Femur (tissue), 1 donor: ENCODE measurements around the gene FAM227B.
"Not testable (repeated sequence)": the region's sequence is repeated elsewhere in the genome, so short reads cannot be mapped to it uniquely, and the experiment has no call there.

Source experiments
- DNase-seq: peaks from one replicate; pipeline ENCODE4 v3.0.0-alpha.2; 2017

FAM227B gene, protein sequence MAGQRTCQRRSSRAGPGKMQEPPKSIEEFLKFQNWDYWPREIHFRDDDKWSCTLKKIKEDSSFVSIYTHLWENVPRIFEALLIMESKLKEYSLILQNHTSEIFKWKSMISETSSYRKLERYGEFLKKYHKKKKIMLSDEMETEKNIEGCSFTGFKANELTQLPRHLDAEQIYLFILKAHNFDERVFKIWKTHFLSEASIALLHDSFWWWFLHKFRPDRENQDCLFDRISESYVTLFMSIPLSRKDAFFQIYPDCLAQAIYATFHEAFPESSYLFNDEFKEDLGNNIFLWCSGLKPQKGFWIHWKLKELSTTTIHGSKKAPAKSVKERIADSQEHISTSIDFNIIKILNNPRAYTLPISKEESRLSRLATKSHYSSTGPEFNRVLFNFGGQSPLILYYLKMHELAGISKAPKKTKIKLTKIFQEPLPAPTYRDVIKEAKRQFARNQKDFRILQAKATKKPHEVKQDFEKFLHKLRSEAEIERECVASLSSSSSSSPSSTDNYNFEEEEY

DNA sequence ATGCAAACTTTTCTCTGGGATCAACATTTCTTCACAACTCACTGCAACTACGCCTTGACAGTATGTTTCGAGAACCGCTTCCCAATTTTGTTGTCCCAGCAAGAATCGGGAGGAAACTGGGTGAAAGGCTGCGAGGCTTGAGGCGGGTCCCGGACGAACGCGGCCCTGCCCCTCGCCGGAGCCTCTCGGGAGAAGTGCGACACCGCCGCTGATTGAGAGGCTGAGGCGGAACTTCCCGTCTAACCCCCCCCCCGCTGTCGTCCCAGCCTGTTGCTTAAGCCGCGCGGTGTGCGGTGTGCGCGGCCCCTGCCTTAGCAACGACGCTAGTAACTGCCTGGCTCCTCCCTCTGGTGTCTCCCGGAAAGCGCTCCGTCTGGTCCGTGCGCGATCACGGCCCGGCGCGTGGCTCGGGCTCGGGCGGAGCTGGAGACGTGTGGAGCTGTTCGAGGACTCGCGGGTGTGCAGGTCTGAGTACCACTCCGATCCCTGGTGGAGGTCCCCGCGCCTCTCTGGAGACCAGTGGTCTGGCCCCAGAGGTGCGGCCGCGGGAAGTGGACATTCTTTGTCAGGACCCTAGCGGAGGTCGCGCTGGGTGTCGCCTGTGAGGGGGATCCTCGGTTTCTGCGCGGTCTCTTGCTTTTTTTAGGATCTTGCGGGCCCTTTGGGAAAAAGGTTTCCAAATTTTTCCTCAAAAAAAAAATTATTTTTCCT is at the start of gene FAM227B, which contains the start of gene DTWD1:
FAM227B (minus strand) TSS at position 161 of the 711 bp plus-strand sequence. CDS start 5,647 bp downstream, outside the sequence.
DTWD1 (plus strand) TSS at position 391 of the 711 bp plus-strand sequence. CDS start 4,120 bp downstream, outside the sequence.
- peak; percentile 99 for DNase-seq

GRCh38 chr15:49669288-49669687 is 48.7 kb upstream of the FAM227B start:
- no peak for DNase-seq

- DNase-seq = not testable (repeated sequence)
Measured at GRCh38 chr15:49666486-49666885, 45.9 kb upstream of the FAM227B start.

DNA sequence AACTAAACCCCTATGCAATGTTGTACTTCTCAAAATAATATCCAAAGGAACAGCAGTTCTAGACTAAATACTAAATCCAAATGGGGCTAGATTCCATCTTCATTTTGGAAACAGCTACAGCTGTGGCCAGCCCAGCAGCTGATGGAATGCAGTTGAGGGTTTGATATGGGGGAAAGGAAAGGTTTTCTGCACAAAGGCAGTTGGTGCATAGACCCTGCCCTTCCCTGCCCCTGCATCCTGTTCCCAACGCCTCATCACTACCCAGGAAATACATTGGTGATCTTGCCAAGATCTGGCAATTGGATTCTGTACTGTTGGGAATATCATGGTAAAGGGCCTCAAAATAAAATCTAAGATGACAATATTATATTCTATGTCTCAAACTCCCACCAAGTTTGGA is 44.1 kb upstream of the FAM227B start:
- DNase-seq = no peak

GRCh38 chr15:49656734-49657133 is 36.1 kb upstream of the FAM227B start:
- DNase-seq = no peak

GRCh38 chr15:49652922-49653321 is 32.3 kb upstream of the FAM227B start:
- no peak for DNase-seq

DNA sequence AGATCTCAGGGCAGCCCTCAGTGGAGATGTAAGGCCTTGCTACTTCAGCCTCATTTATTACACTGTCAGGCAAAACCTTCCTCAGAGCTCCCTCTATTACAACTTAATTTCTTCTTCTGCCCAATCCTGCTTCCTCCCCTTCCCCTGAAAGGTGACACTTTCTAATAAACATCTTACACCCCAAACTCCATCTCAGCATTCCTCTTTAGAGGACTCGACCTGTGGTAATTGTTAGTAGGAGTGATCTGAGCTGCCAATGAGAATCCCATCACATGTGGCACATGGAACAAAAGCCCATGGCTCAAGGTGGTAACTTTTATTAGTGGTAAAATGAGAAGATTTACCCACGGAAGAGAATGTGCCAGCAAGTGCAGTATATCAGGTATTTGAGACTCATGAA is 30.1 kb upstream of the FAM227B start:
- no peak for DNase-seq

- no peak for DNase-seq
Measured at GRCh38 chr15:49649987-49650386, 29.4 kb upstream of the FAM227B start.

- DNase-seq = no peak
Measured at GRCh38 chr15:49646891-49647290, 26.3 kb upstream of the FAM227B start.

- DNase-seq = peak; percentile 43
Measured at GRCh38 chr15:49645941-49646340, 25.3 kb upstream of the FAM227B start.

DNA sequence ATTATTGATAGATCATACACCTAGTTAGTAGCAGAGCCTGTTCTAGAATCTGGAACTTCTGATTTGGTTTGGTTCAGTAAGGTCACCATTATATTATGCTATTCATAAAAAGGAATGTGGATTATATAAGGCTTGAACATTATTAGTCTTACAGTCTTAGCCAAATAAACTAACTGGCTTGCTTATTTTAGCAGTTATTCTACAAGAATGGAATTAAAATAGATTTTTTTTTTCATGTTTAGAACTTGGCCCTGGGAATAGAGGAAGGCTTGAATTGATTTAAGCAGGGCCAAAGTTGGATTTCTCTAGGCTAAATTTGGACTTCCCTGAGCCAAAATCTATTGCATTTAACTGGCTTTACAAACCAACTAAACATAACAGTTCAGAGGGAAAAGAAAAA is 24.7 kb upstream of the FAM227B start:
- no peak for DNase-seq

DNA sequence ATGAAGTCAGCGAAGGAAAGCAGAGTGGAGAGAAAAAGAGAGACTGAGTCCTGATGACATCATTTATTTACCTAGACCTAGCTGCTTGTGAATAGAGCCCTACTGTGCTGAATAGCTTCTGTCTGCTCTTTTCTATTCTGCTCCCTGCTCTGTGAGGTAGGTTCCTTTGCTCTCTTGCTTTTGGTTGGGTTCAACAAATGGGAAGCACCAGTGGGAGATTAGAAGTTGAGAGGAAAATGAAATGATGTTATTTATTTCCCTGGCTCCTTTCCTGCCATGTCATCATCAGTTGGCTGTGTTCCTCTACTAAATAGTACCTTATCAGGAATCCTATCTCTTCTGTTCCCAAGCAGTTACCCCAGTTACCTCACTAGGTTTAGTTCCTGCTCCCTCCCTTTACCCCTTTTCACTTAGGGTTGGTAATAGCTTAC is 23.8 kb upstream of the FAM227B start:
- no peak for DNase-seq

GRCh38 chr15:49637857-49638256 is 17.2 kb upstream of the FAM227B start:
- DNase-seq = no peak

DNA sequence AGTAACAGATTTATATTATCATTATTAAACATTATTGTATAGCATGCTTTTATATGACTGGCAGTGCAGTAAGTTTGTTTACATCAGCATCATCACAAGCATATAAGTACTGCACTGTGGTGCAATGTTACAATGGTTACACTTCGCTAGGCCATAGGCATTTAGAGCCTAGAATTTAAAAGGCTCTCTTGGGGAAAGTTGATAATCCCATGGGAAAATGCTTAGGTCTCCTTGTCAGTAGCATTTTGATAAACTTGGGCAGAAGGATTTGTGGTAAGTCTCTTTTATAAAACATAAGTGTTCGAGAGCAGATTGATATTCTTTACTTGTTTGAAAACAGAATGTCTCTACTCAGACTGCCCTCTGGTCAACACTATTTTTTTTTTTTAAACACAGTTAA is 7.8 kb upstream of the FAM227B start:
- DNase-seq = no peak

- DNase-seq = no peak
Measured at GRCh38 chr15:49627407-49627877, 6.8 kb upstream of the FAM227B start.

GRCh38 chr15:49625460-49626036 is 4.9 kb upstream of the FAM227B start:
- DNase-seq = no peak

DNA sequence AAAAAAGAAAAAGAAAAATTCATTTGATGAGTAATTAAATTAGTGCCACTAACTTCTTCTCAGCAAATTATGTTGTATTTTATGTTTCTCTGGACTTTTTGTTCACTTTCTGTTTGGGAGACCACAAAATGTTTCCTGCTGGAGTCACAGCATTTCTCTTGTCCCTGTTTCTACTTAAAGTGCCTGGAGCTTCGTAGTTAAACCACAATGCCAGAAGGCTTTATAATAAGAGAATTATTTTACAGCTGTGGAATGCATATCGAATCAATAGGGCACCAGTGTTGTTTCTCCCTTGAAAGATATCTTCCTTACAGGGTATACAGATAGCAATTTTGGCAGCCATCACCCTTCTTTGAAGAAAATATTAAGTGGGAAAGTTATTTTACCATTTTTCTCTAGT is 3.4 kb upstream of the FAM227B start:
- DNase-seq = no peak

DNA sequence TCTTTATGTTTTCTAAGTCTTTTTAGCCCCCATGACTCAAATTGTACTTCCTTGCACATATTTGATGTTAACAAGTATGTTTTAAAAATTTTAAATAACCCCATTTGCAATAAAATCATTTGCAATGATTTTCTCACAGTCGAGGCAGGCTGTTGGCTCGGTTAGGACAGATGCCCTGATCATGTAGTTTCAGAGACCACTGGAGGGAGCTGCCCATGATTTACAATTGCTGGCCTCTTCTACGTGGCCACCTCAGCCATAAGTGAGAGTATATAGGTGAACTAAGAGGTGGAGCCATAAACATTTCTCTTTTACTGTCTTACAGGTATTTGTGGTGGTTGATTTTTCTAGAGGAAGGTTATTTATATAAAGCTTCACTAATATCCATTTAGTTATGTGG is 1.9 kb upstream of the FAM227B start:
- no peak for DNase-seq

DNA sequence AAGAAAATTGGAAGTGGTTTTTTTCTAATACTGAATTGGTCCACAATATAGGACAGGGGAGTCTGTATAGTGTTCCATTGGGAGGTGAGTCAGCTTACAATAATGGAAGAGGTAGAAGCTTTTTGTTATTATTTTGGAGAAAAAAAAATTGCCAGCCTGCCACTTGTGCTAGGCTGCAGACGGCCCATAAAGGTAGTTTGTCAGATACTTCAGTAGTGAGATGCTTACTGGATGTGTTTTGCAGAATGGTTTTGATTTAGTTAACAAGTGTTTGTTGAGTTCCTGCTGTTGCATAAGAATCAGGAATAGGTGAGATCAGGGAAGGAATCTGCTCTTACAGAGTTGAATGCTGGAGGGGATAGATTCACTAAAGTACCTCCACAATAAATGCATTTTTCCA is 1.3 kb upstream of the FAM227B start:
- DNase-seq = no peak

DNA sequence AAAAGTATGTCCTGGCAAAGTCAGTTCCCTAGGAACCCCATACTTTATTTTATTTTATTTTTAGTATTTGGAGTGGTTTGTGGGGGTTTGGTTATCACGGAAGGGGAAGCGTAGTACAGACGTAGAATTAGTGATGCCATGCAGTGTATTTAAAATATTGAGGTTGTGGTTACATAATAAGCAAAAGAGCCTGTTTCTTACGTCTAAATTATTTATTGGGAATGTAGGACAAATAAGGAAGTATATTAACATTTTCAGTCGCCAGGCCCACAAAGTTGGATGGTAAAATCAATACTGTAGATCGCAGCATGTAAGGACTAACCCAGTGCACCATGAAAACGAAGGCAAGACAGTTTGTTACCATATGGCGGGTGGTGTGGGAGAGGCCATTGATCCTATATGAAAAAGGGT is 788 bp upstream of the FAM227B start:
- no peak for DNase-seq

DNA sequence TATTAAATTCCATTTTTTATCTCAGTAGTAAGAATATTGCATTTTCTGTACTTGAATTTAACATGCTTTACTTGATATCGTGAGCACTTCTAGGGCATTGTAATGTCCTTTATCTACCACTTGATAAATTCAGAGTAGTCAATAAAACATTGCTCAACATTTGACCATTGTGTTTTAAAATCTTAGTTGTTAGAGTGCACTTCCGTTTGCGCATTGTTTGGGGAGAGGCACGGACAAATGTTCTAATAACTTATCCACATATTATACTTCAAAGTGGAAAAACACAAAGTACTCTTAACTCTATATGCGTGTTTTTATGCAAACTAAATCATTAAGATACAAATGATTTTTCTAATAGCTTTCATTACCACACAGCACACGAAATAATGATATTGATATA is 419 bp downstream of the FAM227B start:
- DNase-seq = no peak

GRCh38 chr15:49619226-49619625 is 1.4 kb downstream of the FAM227B start:
- DNase-seq = no peak

DNA sequence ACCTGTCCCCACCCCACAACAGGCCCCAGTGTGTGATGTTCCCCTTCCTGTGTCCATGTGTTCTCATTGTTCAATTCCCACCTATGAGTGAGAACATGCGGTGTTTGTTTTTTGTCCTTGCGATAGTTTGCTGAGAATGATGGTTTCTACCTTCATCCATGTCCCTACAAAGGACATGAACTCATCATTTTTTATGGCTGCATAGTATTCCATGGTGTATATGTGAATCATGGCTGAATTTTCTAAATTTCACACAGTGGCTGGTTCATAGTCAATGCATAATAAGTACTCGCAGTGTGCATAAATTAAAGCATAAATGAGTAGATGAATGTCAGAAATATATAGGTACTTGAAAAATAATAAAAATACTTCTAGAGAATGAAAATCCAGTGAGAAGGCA is 8.4 kb downstream of the FAM227B start:
- DNase-seq = not testable (repeated sequence)
